IMR-90 (cell line): ENCODE measurements around the gene HDAC6. TPM values are rescaled to one million over a fixed set of nuclear protein-coding genes. Genes with fewer than 3 reads are reported as not detected.

Experiments
- ATAC-seq: fragments of 200-7000 bp; cut with Tn5 transposase; 2 replicates; pipeline ENCODE4 v1.9.1; 2020; ENCODE audit warnings: low read depth, mild to moderate bottlenecking, moderate library complexity
- BruUV-seq: library from RNA; stranded (reverse); fragments of 400-500 nt; replicated peaks from 2 replicates; lab custom pipeline; 2021; lab: Mats Ljungman, UMichigan
- CTCF ChIA-PET: fragments of 300-600 bp; formaldehyde crosslinking; extraction: SDS; loops from one replicate; lab custom pipeline; 2021; ENCODE audit warnings: antibody characterized with exemption; lab: Yijun Ruan, JAX
- POLR2A ChIA-PET: fragments of 300-600 bp; sonication (Branson Sonifier 250); formaldehyde crosslinking; loops from one replicate; lab custom pipeline; 2022; ENCODE audit warnings: antibody characterized with exemption; ENCODE audit not compliant: unreplicated experiment; lab: Charles Lee
- DNase-seq: peaks from one replicate; pipeline ENCODE4 v3.0.0; 2013
- H2AFZ ChIP-seq: replicated peaks from 2 replicates; pipeline ENCODE3; 2013; ENCODE audit warnings: low read length, mild to moderate bottlenecking; ENCODE audit not compliant: poor library complexity
- H2AK5ac ChIP-seq: 2 replicates; pipeline ENCODE4 v1.6.1; 2013; ENCODE audit warnings: low read depth, low read length, inconsistent platforms
- H2AK9ac ChIP-seq: replicated peaks from 2 replicates; pipeline ENCODE3; 2013; ENCODE audit warnings: mild to moderate bottlenecking, low read depth, low read length, moderate library complexity; ENCODE audit not compliant: poor library complexity
- H2BK120ac ChIP-seq: 2 replicates; pipeline ENCODE4 v1.6.1; 2013; ENCODE audit warnings: low read depth, low read length, inconsistent platforms
- H2BK15ac ChIP-seq: 3 replicates; pipeline ENCODE4 v1.6.1; 2013; ENCODE audit warnings: low read depth, low read length, inconsistent platforms
- H2BK20ac ChIP-seq: 2 replicates; pipeline ENCODE4 v1.6.1; 2013; ENCODE audit warnings: low read depth, mild to moderate bottlenecking, inconsistent platforms, low read length, moderate library complexity
- H2BK5ac ChIP-seq: 2 replicates; pipeline ENCODE4 v1.6.1; 2013; ENCODE audit warnings: mild to moderate bottlenecking, low read depth, low read length, inconsistent platforms; ENCODE audit not compliant: poor library complexity, severe bottlenecking
- H3K14ac ChIP-seq: replicated peaks from 2 replicates; pipeline ENCODE4 v1.6.1; 2013; ENCODE audit warnings: low read depth, low read length, inconsistent platforms
- H3K18ac ChIP-seq: 2 replicates; pipeline ENCODE4 v1.6.1; 2013; ENCODE audit warnings: low read depth, low read length, control low read depth
- H3K23ac ChIP-seq: 2 replicates; pipeline ENCODE4 v1.6.1; 2013; ENCODE audit warnings: low read depth, low read length, inconsistent platforms
- H3K27ac ChIP-seq: 2 replicates; pipeline ENCODE4 v1.5.1; 2013; ENCODE audit warnings: mild to moderate bottlenecking, control low read depth, low read length; ENCODE audit not compliant: insufficient read depth
- H3K27me3 ChIP-seq: 2 replicates; pipeline ENCODE4 v1.6.1; 2013; ENCODE audit warnings: low read length; ENCODE audit not compliant: control insufficient read depth, insufficient read depth
- H3K36me3 ChIP-seq: 2 replicates; pipeline ENCODE4 v1.6.1; 2013; ENCODE audit warnings: low read length, mixed read lengths; ENCODE audit not compliant: control insufficient read depth, insufficient read depth
- H3K4ac ChIP-seq: 2 replicates; pipeline ENCODE4 v1.6.1; 2013; ENCODE audit warnings: low read depth, low read length, inconsistent platforms
- H3K4me1 ChIP-seq: 2 replicates; pipeline ENCODE4 v1.6.1; 2013; ENCODE audit warnings: low read length, mixed read lengths; ENCODE audit not compliant: control insufficient read depth, insufficient read depth
- H3K4me2 ChIP-seq: 2 replicates; pipeline ENCODE4 v1.6.1; 2013; ENCODE audit warnings: low read depth, mild to moderate bottlenecking, control low read depth, low read length, moderate library complexity
- H3K4me3 ChIP-seq: 2 replicates; pipeline ENCODE4 v1.5.1; 2013; ENCODE audit warnings: low read depth, mild to moderate bottlenecking, control low read depth, low read length, moderate library complexity; ENCODE audit not compliant: insufficient read depth
- H3K56ac ChIP-seq: 2 replicates; pipeline ENCODE4 v1.6.1; 2013; ENCODE audit warnings: low read length, inconsistent platforms; ENCODE audit not compliant: insufficient read depth; ENCODE audit errors: extremely low read depth
- H3K79me1 ChIP-seq, 2 experiments: 2 replicates each; pipeline ENCODE4 v1.6.1; 2013; ENCODE audit warnings: low read length in 2 of 2, inconsistent platforms in 1 of 2, low read depth in 1 of 2
- H3K9ac ChIP-seq: 2 replicates; pipeline ENCODE4 v1.6.1; 2013; ENCODE audit warnings: low read depth, low read length, control low read depth
- H3K9me1 ChIP-seq: 2 replicates; pipeline ENCODE4 v1.6.1; 2013; ENCODE audit warnings: low read length, inconsistent platforms; ENCODE audit not compliant: insufficient read depth
- H3K9me3 ChIP-seq: 2 replicates; pipeline ENCODE4 v1.6.1; 2013; ENCODE audit warnings: low read length; ENCODE audit not compliant: control insufficient read depth, insufficient read depth
- H4K20me1 ChIP-seq: 2 replicates; pipeline ENCODE4 v1.6.1; 2013; ENCODE audit warnings: low read length, inconsistent platforms; ENCODE audit not compliant: insufficient read depth
- H4K5ac ChIP-seq: 2 replicates; pipeline ENCODE4 v1.6.1; 2013; ENCODE audit warnings: mild to moderate bottlenecking, low read depth, low read length, control low read depth
- H4K8ac ChIP-seq, 2 experiments: 2 replicates each; pipeline ENCODE4 v1.6.1; 2013; ENCODE audit warnings: low read depth in 2 of 2, low read length in 2 of 2, control low read depth in 1 of 2, inconsistent platforms in 1 of 2
- H4K91ac ChIP-seq: 2 replicates; pipeline ENCODE4 v1.6.1; 2013; ENCODE audit warnings: low read depth, low read length, inconsistent platforms; ENCODE audit not compliant: insufficient read depth
- CEBPB ChIP-seq: IDR thresholded peaks from 2 replicates; pipeline ENCODE4 v1.6.1; 2012; ENCODE audit warnings: low read depth, low read length, improper control_type of control experiment
- CHD1 ChIP-seq: IDR thresholded peaks from 2 replicates; pipeline ENCODE4 v1.6.1; 2012; ENCODE audit warnings: low read depth, low read length, improper control_type of control experiment
- FOS ChIP-seq: fragments of 150-350 bp; IDR thresholded peaks from 2 replicates; pipeline ENCODE4 v1.6.1; 2016; ENCODE audit warnings: low read depth, low read length
- MAFK ChIP-seq: IDR thresholded peaks from 2 replicates; pipeline ENCODE4 v1.6.1; 2012; ENCODE audit warnings: low read depth, low read length, improper control_type of control experiment
- MAZ ChIP-seq: IDR thresholded peaks from 2 replicates; pipeline ENCODE4 v1.6.1; 2012; ENCODE audit warnings: low read depth, mild to moderate bottlenecking, low read length, improper control_type of control experiment, moderate library complexity, borderline replicate concordance
- MXI1 ChIP-seq: IDR thresholded peaks from 2 replicates; pipeline ENCODE4 v1.6.1; 2012; ENCODE audit warnings: low read depth, mild to moderate bottlenecking, low read length, moderate library complexity, borderline replicate concordance
- NFE2L2 ChIP-seq: fragments of 150-350 bp; IDR thresholded peaks from 2 replicates; pipeline ENCODE4 v1.6.1; 2016; ENCODE audit warnings: low read depth, mild to moderate bottlenecking, low read length
- POLR2A ChIP-seq: IDR thresholded peaks from 2 replicates; pipeline ENCODE4 v1.6.1; 2012; ENCODE audit warnings: mild to moderate bottlenecking, low read depth, low read length
- RAD21 ChIP-seq: IDR thresholded peaks from 2 replicates; pipeline ENCODE4 v1.6.1; 2012; ENCODE audit warnings: low read length, improper control_type of control experiment
- RCOR1 ChIP-seq: IDR thresholded peaks from 2 replicates; pipeline ENCODE4 v1.6.1; 2012; ENCODE audit warnings: mild to moderate bottlenecking, low read length, improper control_type of control experiment; ENCODE audit not compliant: insufficient replicate concordance
- RFX5 ChIP-seq: IDR thresholded peaks from 2 replicates; pipeline ENCODE4 v1.8.0; 2012; ENCODE audit warnings: low read depth, mild to moderate bottlenecking, low read length, moderate library complexity
- WGBS, 2 experiments: methylation state at CpG; one replicate each; pipeline versions ENCODE4 v1.1.5 to v1.1.7; 2013; ENCODE audit warnings: missing lambda C conversion rate in 2 of 2; ENCODE audit not compliant: insufficient read length in 1 of 2; ENCODE audit errors: extremely low coverage in 2 of 2; 5-methylcytosine and 5-hydroxymethylcytosine counted together
- dilution Hi-C: fragments of 300-500 bp; cut with HindIII; formaldehyde crosslinking; loops from one replicate; pipeline ENCODE4 v1.14.3; 2018; ENCODE audit warnings: low sequenced_read_pairs; ENCODE audit not compliant: unreplicated experiment
- in situ Hi-C: fragments of 300-500 bp; cut with MboI; formaldehyde crosslinking; loops from 3 replicates; pipeline ENCODE4 v1.14.3; 2019; ENCODE audit warnings: low sequenced_read_pairs, inconsistent platforms, mixed read lengths
- intact Hi-C: fragments of 100-400 bp; cut with micrococcal nuclease; formaldehyde crosslinking; loops from 2 replicates; pipeline ENCODE4 v1.10.0; 2022
- polyA plus RNA-seq, 3 experiments: library from polyadenylated mRNA; depleted of rRNA; stranded (reverse); fragments of >200 nt; gene quantifications; 2 replicates each; pipeline ENCODE4 v1.2.3, GENCODE V29; 2012; ENCODE audit warnings: low replicate concordance in 1 of 3
- total RNA-seq: library from RNA; depleted of rRNA; stranded (reverse); fragments of >200 nt; gene quantifications from 2 replicates; pipeline ENCODE4 v1.2.3, GENCODE V29; 2012
- TF ChIP-seq, protein P1 (sequence below): conservative IDR thresholded peaks from 2 replicates; pipeline ENCODE4 v1.5.1; 2012; ENCODE audit warnings: mild to moderate bottlenecking, low read depth, low read length, improper control_type of control experiment
- TF ChIP-seq, protein P2 (sequence below): fragments of 150-350 bp; IDR thresholded peaks from 2 replicates; pipeline ENCODE4 v1.6.1; 2017; ENCODE audit warnings: mild to moderate bottlenecking, antibody characterized with exemption, low read length, low read depth
- TF ChIP-seq, protein P3 (sequence below): fragments of 150-350 bp; IDR thresholded peaks from 2 replicates; pipeline ENCODE4 v1.6.1; 2016; ENCODE audit warnings: low read depth, mild to moderate bottlenecking, low read length, moderate library complexity, borderline replicate concordance

HDAC6 gene
- total and polyA plus RNA-seq, 2 of the 4 experiments (the other 2 are of a cell fraction), result 16.8 to 26.3 TPM

DNA sequence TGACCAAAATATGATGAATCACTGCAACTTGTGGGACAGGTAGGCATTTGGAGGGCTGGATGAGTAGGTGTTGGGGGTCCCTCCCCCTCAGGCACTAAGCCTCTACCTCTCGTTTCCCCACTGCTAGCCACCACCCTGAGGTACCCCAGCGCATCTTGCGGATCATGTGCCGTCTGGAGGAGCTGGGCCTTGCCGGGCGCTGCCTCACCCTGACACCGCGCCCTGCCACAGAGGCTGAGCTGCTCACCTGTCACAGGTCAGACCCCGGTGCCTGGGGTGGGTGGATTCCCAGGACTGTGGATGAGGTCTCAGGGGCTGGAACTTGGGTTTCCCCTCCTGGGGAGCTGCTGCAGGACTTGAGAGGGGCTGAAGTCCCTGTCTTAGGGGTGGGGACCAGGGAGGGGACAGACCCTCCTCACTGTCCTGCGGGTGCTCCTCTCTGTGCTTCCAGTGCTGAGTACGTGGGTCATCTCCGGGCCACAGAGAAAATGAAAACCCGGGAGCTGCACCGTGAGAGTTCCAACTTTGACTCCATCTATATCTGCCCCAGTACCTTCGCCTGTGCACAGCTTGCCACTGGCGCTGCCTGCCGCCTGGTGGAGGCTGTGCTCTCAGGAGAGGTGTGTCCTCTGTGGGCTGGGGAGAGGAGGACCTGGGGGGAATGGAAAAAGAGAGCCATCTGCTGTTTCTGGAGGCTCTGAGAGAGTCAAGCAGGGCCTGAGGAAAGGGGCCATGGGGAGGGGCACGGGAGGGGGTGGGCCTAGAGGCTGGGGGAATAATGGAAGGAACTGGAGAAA is 14.3 kb downstream of the HDAC6 start:
- BruUV-seq, result no TSS peak
- dilution Hi-C loops, result no loop called here

More for the DNA sequence above, 14.3 kb downstream of the HDAC6 start:
- no peak for TF ChIP-seq MXI1
- TF ChIP-seq, protein P1, sequence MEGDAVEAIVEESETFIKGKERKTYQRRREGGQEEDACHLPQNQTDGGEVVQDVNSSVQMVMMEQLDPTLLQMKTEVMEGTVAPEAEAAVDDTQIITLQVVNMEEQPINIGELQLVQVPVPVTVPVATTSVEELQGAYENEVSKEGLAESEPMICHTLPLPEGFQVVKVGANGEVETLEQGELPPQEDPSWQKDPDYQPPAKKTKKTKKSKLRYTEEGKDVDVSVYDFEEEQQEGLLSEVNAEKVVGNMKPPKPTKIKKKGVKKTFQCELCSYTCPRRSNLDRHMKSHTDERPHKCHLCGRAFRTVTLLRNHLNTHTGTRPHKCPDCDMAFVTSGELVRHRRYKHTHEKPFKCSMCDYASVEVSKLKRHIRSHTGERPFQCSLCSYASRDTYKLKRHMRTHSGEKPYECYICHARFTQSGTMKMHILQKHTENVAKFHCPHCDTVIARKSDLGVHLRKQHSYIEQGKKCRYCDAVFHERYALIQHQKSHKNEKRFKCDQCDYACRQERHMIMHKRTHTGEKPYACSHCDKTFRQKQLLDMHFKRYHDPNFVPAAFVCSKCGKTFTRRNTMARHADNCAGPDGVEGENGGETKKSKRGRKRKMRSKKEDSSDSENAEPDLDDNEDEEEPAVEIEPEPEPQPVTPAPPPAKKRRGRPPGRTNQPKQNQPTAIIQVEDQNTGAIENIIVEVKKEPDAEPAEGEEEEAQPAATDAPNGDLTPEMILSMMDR, result no peak
- TF ChIP-seq RFX5, result no peak
- no peak for TF ChIP-seq MAZ
- TF ChIP-seq CEBPB, result no peak
- TF ChIP-seq FOS, result no peak
- TF ChIP-seq, protein P2, sequence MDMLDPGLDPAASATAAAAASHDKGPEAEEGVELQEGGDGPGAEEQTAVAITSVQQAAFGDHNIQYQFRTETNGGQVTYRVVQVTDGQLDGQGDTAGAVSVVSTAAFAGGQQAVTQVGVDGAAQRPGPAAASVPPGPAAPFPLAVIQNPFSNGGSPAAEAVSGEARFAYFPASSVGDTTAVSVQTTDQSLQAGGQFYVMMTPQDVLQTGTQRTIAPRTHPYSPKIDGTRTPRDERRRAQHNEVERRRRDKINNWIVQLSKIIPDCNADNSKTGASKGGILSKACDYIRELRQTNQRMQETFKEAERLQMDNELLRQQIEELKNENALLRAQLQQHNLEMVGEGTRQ, result no peak
- TF ChIP-seq RCOR1, result no peak
- TF ChIP-seq NFE2L2, result no peak
- no peak for TF ChIP-seq MAFK
- TF ChIP-seq RAD21, result no peak
- no peak for TF ChIP-seq POLR2A
- no peak for TF ChIP-seq CHD1
- TF ChIP-seq, protein P3, sequence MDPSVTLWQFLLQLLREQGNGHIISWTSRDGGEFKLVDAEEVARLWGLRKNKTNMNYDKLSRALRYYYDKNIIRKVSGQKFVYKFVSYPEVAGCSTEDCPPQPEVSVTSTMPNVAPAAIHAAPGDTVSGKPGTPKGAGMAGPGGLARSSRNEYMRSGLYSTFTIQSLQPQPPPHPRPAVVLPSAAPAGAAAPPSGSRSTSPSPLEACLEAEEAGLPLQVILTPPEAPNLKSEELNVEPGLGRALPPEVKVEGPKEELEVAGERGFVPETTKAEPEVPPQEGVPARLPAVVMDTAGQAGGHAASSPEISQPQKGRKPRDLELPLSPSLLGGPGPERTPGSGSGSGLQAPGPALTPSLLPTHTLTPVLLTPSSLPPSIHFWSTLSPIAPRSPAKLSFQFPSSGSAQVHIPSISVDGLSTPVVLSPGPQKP, result no peak
- Histone ChIP-seq H3K79me1 (no peaks in the 10 kb centered on the region), H4K5ac (no peak overlapping the region), H4K91ac (no peak overlapping the region), H2AK5ac (no peak overlapping the region), H4K8ac (no peak overlapping the region), H2AK9ac (no peak overlapping the region), H4K20me1 (no peaks in the 10 kb centered on the region), H2BK20ac (no peak overlapping the region), H3K18ac (no peak overlapping the region), H3K56ac (no peak overlapping the region), H3K4ac (no peak overlapping the region), H3K4me3 (no peak overlapping the region), H3K4me1 (no peaks in the 10 kb centered on the region), H2BK15ac (no peak overlapping the region), H3K9ac (no peak overlapping the region), H3K4me2 (no peak overlapping the region), H3K9me1 (no peaks in the 10 kb centered on the region), H3K23ac (no peak overlapping the region), H3K27ac (no peak overlapping the region), H2BK120ac (no peak overlapping the region), H3K36me3 (peaks cover 21% of the 10 kb centered on the region), H3K9me3 (no peaks in the 10 kb centered on the region; the same call in 1 of the 2 replicates), H2AFZ (no peak overlapping the region), H3K27me3 (no peaks in the 10 kb centered on the region), H2BK5ac (no peak overlapping the region), H3K14ac (no peak overlapping the region)
- DNase-seq (no peak), ATAC-seq (no peak)
- WGBS, 2 experiments, result 75% methylated on average over 1 of the region's 18 CpGs; no CpG with 5 or more reads in 1 of the 2 experiments
- intact Hi-C loops (no loop called here), in situ Hi-C loops (no loop called here)
- ChIA-PET CTCF (no interaction called here), POLR2A (no interaction called here)
